Mesothelial cell of epicardium (in vitro differentiated cells): ENCODE results near the gene OR51V1. TPM values are rescaled to one million over a fixed set of nuclear protein-coding genes. Genes with fewer than 3 reads are reported as not detected.

ENCODE experiments used
- DNase-seq, 2 experiments: peaks; one replicate each; pipeline ENCODE4 v3.0.0; 2021; ENCODE audit warnings: low spot score in 2 of 2; ENCODE audit not compliant: unreplicated experiment in 2 of 2
- H3K27ac Mint-ChIP-seq: 2 replicates; pipeline ENCODE4 v1.8.0; 2021; ENCODE audit warnings: mixed read lengths
- H3K27me3 Mint-ChIP-seq: 2 replicates; pipeline ENCODE4 v1.8.0; 2021; ENCODE audit warnings: low read depth, mixed read lengths
- H3K36me3 Mint-ChIP-seq: 2 replicates; pipeline ENCODE4 v1.8.0; 2021; ENCODE audit warnings: mixed read lengths
- H3K4me1 Mint-ChIP-seq: 2 replicates; pipeline ENCODE4 v1.8.0; 2021; ENCODE audit warnings: mixed read lengths
- H3K4me3 Mint-ChIP-seq: 2 replicates; pipeline ENCODE4 v1.8.0; 2021; ENCODE audit warnings: mild to moderate bottlenecking, moderate library complexity, mixed read lengths
- H3K9me3 Mint-ChIP-seq: 2 replicates; pipeline ENCODE4 v1.8.0; 2021; ENCODE audit warnings: mixed read lengths
- CTCF ChIP-seq: fragments of 200-600 bp; sonication (generic); IDR thresholded peaks from one replicate; pipeline ENCODE4 v1.5.0; 2021; ENCODE audit warnings: antibody characterized with exemption; ENCODE audit not compliant: unreplicated experiment
- total RNA-seq: library from RNA; stranded (reverse); gene quantifications from 3 replicates; pipeline ENCODE4 v1.2.1, GENCODE V29; 2021

The OR51V1 gene
- total RNA-seq, 1 donor from 2014 or later: not detected

DNA sequence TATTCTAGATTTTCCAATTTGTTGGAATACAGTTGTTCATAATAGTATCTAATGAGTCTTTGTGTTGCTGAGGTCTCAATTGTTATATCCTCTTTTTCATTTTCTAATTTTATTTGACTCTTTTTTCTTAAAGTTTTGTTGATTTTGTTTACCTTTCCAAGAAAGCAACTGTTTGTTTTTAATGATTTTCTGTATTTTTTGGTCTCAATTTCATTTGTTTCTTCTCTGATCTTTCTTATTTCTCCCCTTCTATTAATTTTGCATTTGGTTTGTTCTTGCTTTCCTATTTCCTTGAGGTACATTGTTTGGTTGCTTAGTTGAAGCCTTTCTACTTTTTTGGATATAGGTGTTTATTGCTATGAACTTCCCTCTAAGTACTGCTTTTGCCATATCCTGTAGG lies 40.7 kb downstream of the OR51V1 start:
- Mint-ChIP-seq H3K27me3 (peaks cover 4% of the 10 kb centered on the region), H3K4me1 (no peaks in the 10 kb centered on the region), H3K27ac (no peak overlapping the region), H3K36me3 (no peaks in the 10 kb centered on the region), H3K9me3 (peaks cover 12% of the 10 kb centered on the region), H3K4me3 (no peak overlapping the region)
- no peak for TF ChIP-seq CTCF
- DNase-seq: no peak

GRCh38 chr11:5154657-5155056 lies 45.8 kb downstream of the OR51V1 start, which contains the start of gene OR52A1:
TSS of gene OR52A1 (minus strand) at chr11:5154757. CDS start at chr11:5152369, 2,388 bp downstream.
- Mint-ChIP-seq H3K27ac (no peak within 1 kb of the TSS), H3K36me3 (no peaks in the 10 kb centered on the region), H3K9me3 (peaks cover 7% of the 10 kb centered on the region), H3K27me3 (peaks cover 3% of the 10 kb centered on the region), H3K4me3 (no peak within 1 kb of the TSS), H3K4me1 (no peaks in the 10 kb centered on the region)
- TF ChIP-seq CTCF: no peak
- no peak for DNase-seq

DNA sequence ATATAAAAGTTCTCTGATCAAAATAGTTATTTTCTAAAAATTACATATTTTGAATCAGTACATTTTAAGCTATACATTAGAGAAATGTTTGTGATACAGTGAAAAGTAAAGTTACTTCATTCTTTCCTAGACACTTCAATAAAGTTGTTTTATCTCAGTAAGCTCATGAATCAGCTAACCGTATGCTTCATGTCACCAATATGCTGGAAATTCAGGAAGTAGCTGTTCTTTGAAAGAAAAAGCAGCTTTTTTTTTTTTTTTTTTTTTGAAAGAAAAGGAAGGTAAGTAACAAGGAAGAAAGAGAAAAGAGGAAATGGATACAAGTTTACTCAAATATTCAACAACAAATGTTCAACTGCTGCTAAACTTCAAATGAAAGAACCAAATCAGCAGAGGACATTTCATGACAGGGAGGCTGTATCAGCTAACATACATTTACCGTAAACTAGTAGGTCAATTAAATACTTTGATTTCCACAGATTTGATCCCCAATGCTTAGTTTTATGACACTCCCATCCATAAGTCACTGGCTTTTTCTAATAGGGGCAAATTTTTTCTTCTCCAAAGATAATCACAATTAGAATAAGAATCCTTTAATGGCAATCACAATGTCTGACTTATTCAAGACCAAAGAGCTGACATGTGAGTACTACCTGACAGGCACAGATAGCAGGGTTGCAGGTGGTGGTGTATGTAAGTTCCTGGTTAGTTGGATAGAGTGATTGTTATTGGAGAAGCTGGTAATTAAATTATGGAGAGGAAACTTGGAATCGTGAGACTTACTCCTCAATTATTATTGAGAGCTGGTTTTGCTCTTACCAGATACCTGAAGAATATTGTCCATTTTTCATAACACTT lies 46.7 kb downstream of the OR51V1 start:
- Mint-ChIP-seq H3K9me3 (peaks cover 7% of the 10 kb centered on the region), H3K4me1 (no peaks in the 10 kb centered on the region), H3K36me3 (no peaks in the 10 kb centered on the region), H3K4me3 (no peak overlapping the region), H3K27me3 (peaks cover 3% of the 10 kb centered on the region), H3K27ac (no peak overlapping the region)
- no peak for DNase-seq
- TF ChIP-seq CTCF: no peak

GRCh38 chr11:5151713-5152153 lies 48.7 kb downstream of the OR51V1 start:
- H3K27me3 Mint-ChIP-seq: peaks cover 3% of the 10 kb centered on the region
- no peaks in the 10 kb centered on the region for H3K9me3 Mint-ChIP-seq
- H3K4me1 Mint-ChIP-seq: no peaks in the 10 kb centered on the region
- TF ChIP-seq CTCF: no peak
- no peak overlapping the region for H3K4me3 Mint-ChIP-seq
- no peaks in the 10 kb centered on the region for H3K36me3 Mint-ChIP-seq
- no peak for DNase-seq
- H3K27ac Mint-ChIP-seq: no peak overlapping the region

Other genes with a start within 250 kb of the OR51V1 start
- not detected in 3 replicates for gene OR51A2, start 245.0 kb downstream of the OR51V1 start, total RNA-seq
- gene OR51L1, start 205.8 kb downstream of the OR51V1 start, total RNA-seq: not detected in 3 replicates
- not detected in 3 replicates for gene OR52J3, start 154.2 kb downstream of the OR51V1 start, total RNA-seq
- gene OR52E2, start 141.1 kb downstream of the OR51V1 start, total RNA-seq: not detected in 3 replicates
- gene OR52E1, start 131.1 kb downstream of the OR51V1 start, total RNA-seq: not detected in 3 replicates
- gene OR52A5, start 62.3 kb downstream of the OR51V1 start, total RNA-seq: not detected in 3 replicates
- 0.02 TPM in 2 of 3 replicates, not detected in the other for gene OR52A1, start 45.9 kb downstream of the OR51V1 start, total RNA-seq
- gene HBB, start 26.4 kb upstream of the OR51V1 start, total RNA-seq: not detected in 3 replicates
- gene HBD, start 33.8 kb upstream of the OR51V1 start, total RNA-seq: 1.9 to 3.0 TPM (median 2.6 TPM) in 3 replicates
- gene HBG1, start 49.2 kb upstream of the OR51V1 start, total RNA-seq: not detected in 3 replicates
- gene HBG2, start 54.1 kb upstream of the OR51V1 start, total RNA-seq: 0.38 to 0.54 TPM in 2 of 3 replicates, not detected in the other
- 0.29 to 0.41 TPM (median 0.34 TPM) in 3 replicates for gene HBE1, start 69.3 kb upstream of the OR51V1 start, total RNA-seq
- gene OR51B4, start 101.3 kb upstream of the OR51V1 start, total RNA-seq: 0.25 to 0.65 TPM (median 0.47 TPM) in 3 replicates
- gene OR51B2, start 123.6 kb upstream of the OR51V1 start, total RNA-seq: 0.41 to 0.56 TPM in 2 of 3 replicates, not detected in the other
- gene OR51B5, start 142.8 kb upstream of the OR51V1 start, total RNA-seq: 0.89 to 1.2 TPM (median 1.1 TPM) in 3 replicates
- gene OR51B6, start 150.8 kb upstream of the OR51V1 start, total RNA-seq: not detected in 3 replicates
- gene OR51M1, start 183.1 kb upstream of the OR51V1 start, total RNA-seq: not detected in 3 replicates
- gene OR51Q1, start 221.4 kb upstream of the OR51V1 start, total RNA-seq: not detected in 3 replicates
- 0.50 to 0.93 TPM (median 0.63 TPM) in 3 replicates for gene OR51I1, start 240.8 kb upstream of the OR51V1 start, total RNA-seq
- not detected in 3 replicates for gene OR51I2, start 248.6 kb upstream of the OR51V1 start, total RNA-seq